Measurements from ENCODE around the gene TMEM120A.
"Not testable (repeated sequence)": the region's sequence is repeated elsewhere in the genome, so short reads cannot be mapped to it uniquely, and the experiment has no call there.

TMEM120A gene

DNA sequence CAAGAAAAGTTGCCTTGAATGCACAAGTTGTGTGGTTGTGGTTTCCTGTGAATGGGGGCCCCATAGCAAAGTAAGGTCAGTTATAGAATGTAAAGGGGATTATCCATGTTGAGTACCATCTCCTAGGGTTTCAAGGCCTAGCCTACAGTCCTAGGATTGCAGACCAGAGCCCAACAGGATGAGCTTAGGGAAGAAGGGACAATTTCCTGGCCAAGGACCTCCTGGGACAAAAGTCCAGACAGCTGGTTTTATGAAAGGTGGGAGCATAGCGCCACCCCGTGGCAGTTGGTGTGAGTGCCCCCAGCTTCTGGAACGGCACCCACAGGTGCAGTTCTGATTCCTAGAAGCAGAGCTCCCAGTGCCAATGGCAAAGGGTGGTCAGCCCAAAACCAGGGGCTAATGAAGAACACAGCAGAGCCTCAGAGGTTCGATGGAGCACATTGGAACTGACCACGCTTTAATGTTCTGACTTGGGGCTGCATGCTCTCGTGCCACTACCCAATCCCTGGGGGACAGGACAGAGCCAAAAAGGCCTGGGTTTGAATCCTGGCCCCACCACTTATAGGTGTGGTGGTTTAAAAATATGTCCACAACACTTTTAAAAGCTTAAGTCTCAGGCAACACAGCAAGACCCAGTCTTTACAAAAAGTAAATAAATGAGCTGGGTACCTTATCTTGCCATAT, 25.8 kb upstream of the TMEM120A start:
- Histone ChIP-seq H3K9ac (ENCODE audit: low read length) (no peak overlapping the region), H2AFZ (ENCODE audit: low read length) (no peak overlapping the region), H3K9me3 (ENCODE audit: low read length) (no peaks in the 10 kb centered on the region), H3K4me2 (ENCODE audit: low read length) (no peak overlapping the region), H3K36me3 (ENCODE audit: insufficient read depth, low read length) (peaks cover 43% of the 10 kb centered on the region), H3K4me3 (ENCODE audit: low read depth, low read length, poor library complexity, severe bottlenecking) (no peak overlapping the region), H3K79me2 (ENCODE audit: insufficient read depth, low read length) (no peaks in the 10 kb centered on the region), H3K4me1 (ENCODE audit: insufficient read depth, low read length, severe bottlenecking) (no peaks in the 10 kb centered on the region), H3F3A (ENCODE audit: insufficient read depth, low read length) (no peaks in the 10 kb centered on the region), H3K9me2 (ENCODE audit: low read depth, low read length) (no peaks in the 10 kb centered on the region), H3K27me3 (ENCODE audit: insufficient read depth, low read length) (no peaks in the 10 kb centered on the region), H4K20me1 (ENCODE audit: insufficient read depth, low read length) (no peaks in the 10 kb centered on the region), H3K27ac (ENCODE audit: low read depth, low read length, poor library complexity, severe bottlenecking) (no peak overlapping the region)
- TF ChIP-seq, protein P1, sequence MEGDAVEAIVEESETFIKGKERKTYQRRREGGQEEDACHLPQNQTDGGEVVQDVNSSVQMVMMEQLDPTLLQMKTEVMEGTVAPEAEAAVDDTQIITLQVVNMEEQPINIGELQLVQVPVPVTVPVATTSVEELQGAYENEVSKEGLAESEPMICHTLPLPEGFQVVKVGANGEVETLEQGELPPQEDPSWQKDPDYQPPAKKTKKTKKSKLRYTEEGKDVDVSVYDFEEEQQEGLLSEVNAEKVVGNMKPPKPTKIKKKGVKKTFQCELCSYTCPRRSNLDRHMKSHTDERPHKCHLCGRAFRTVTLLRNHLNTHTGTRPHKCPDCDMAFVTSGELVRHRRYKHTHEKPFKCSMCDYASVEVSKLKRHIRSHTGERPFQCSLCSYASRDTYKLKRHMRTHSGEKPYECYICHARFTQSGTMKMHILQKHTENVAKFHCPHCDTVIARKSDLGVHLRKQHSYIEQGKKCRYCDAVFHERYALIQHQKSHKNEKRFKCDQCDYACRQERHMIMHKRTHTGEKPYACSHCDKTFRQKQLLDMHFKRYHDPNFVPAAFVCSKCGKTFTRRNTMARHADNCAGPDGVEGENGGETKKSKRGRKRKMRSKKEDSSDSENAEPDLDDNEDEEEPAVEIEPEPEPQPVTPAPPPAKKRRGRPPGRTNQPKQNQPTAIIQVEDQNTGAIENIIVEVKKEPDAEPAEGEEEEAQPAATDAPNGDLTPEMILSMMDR (IDR thresholded peaks at IDR 0.05; ENCODE audit: low read length), result peak; percentile 99
- no peak for TF ChIP-seq EZH2 (IDR thresholded peaks at IDR 0.05; ENCODE audit: borderline replicate concordance, low read length)

DNA sequence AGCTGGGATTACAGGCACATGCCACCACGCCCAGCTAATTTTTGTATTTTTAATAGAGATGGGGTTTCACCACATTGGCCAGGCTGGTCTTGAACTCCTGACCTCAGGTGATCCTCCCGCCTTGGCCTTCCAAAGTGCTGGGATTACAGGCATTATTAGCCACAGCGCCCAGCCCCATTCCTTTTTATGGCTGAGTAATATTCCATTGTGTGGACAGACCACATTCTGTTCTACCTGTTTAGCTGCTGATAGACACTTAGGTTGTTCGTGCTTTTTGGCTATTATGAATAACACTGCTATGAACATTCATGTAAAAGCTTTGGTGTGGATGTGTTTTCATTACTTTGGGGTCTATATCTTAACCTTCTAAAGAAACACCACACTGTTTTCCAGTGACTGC, 24.1 kb upstream of the TMEM120A start:
- H3K9me2 ChIP-seq (ENCODE audit: low read depth, low read length); H3K27me3 ChIP-seq (ENCODE audit: insufficient read depth, low read length); H3K9me3 ChIP-seq (ENCODE audit: low read length); H3K4me3 ChIP-seq (ENCODE audit: low read depth, low read length, poor library complexity, severe bottlenecking); H3F3A ChIP-seq (ENCODE audit: insufficient read depth, low read length); H3K4me2 ChIP-seq (ENCODE audit: low read length); H3K9ac ChIP-seq (ENCODE audit: low read length); H4K20me1 ChIP-seq (ENCODE audit: insufficient read depth, low read length); H3K4me1 ChIP-seq (ENCODE audit: insufficient read depth, low read length, severe bottlenecking); H2AFZ ChIP-seq (ENCODE audit: low read length); H3K79me2 ChIP-seq (ENCODE audit: insufficient read depth, low read length); H3K27ac ChIP-seq (ENCODE audit: low read depth, low read length, poor library complexity, severe bottlenecking): not testable (repeated sequence)
- peaks cover 38% of the 10 kb centered on the region for H3K36me3 ChIP-seq (ENCODE audit: insufficient read depth, low read length)

DNA sequence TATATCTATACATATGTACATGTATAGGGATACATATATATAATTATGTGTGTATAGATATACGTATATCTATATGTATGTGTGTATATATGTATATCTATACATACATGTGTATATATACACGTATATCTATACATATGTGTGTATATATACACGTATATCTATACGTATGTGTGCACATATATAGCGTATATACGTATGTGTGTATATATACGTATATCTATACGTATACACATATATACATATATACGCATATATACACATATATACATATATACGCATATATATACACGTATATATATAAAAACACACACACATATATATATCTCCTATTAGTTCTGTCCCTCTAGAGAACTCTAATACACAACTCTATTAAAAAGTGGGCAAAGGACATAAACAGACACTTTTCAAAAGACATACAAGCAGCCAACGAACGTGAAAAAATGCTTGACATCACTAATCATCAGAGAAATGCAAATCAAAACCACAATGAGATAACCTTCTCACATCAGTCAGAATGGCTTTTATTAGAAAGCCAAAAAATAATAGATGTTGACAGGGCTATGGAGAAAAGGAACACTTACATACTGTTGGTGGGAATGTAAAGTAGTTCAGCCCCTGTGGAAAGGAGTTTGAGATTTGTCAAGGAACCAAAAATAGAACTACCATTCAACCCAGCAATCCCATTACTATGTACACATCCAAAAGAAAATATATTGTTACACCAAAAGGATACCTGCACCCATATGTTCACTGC, 22.0 kb upstream of the TMEM120A start:
- no peaks in the 10 kb centered on the region for H3K9me2 ChIP-seq (ENCODE audit: low read depth, low read length)
- no peaks in the 10 kb centered on the region for H3K79me2 ChIP-seq (ENCODE audit: insufficient read depth, low read length)
- no peaks in the 10 kb centered on the region for H3K27me3 ChIP-seq (ENCODE audit: insufficient read depth, low read length)
- H4K20me1 ChIP-seq (ENCODE audit: insufficient read depth, low read length), result no peaks in the 10 kb centered on the region
- H3K9ac ChIP-seq (ENCODE audit: low read length), result no peak overlapping the region
- no peaks in the 10 kb centered on the region for H3K9me3 ChIP-seq (ENCODE audit: low read length)
- H3K4me1 ChIP-seq (ENCODE audit: insufficient read depth, low read length, severe bottlenecking), result no peaks in the 10 kb centered on the region
- TF ChIP-seq EZH2 (IDR thresholded peaks at IDR 0.05; ENCODE audit: borderline replicate concordance, low read length), result no peak
- TF ChIP-seq, protein P1 (IDR thresholded peaks at IDR 0.05; ENCODE audit: low read length), result no peak
- peaks cover 27% of the 10 kb centered on the region for H3K36me3 ChIP-seq (ENCODE audit: insufficient read depth, low read length)
- H3K27ac ChIP-seq (ENCODE audit: low read depth, low read length, poor library complexity, severe bottlenecking), result no peak overlapping the region
- no peak overlapping the region for H3K4me3 ChIP-seq (ENCODE audit: low read depth, low read length, poor library complexity, severe bottlenecking)
- no peaks in the 10 kb centered on the region for H3F3A ChIP-seq (ENCODE audit: insufficient read depth, low read length)
- H2AFZ ChIP-seq (ENCODE audit: low read length), result no peak overlapping the region
- H3K4me2 ChIP-seq (ENCODE audit: low read length), result no peak overlapping the region

Measured in OCI-LY1 (cell line).